Limb (tissue), 2 donors: Measurements from ENCODE around the gene C19orf85.

Experiments used
- DNase-seq, 2 donors: peaks; one replicate each; pipeline ENCODE4 v3.0.0-alpha.2; 2016; ENCODE audit errors: extremely low spot score in 2 of 2

The C19orf85 gene

DNA sequence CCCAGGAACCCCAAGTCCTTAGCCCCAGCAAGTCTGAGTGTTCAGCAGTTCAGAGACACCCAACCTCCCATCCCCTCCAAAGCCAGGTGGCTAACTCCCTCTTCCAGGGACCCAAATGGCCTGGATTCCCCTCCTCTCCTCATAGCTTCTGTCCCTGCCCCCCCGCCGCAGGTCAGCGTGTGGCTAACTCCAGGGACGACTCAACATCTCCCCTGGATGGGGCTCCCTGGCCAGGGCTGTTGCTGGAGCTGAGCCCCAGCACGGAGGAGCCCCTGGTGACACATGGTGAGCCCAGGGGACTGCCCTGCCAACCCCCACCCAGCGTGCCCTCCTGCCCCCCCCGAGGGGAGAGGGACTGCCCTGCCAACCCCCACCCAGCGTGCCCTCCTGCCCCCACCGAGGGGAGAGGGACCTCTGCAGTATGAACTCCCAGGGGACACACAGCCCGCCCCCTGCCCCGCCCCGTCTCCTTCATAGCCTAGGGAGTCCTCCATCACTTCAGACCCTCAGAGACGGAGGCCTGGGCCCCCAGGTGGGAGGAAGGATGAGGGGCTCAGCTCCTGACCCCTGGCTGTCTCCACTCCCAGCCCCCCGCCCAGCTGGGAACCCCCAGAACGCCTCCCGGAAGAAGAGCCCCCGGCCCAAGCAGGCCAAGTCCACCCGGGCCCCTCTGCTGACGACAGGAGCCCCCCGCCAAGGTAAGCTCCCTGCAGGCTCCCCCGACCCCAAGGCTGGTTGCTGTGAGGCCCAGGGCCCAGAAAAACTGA lies 25.3 kb upstream of the C19orf85 start:
- DNase-seq: no peak

- no peak for DNase-seq
Measured at GRCh38 chr19:55488986-55489710, 24.6 kb upstream of the C19orf85 start.

- DNase-seq: peak in 1 of 2 donors; percentile 70
Measured at GRCh38 chr19:55487924-55488687, 23.6 kb upstream of the C19orf85 start, which contains the start of gene SSC5D. Gene SSC5D (plus strand): TSS chr19:55488436. CDS start chr19:55488590, 154 bp downstream.

GRCh38 chr19:55486971-55487923 lies 22.7 kb upstream of the C19orf85 start:
- peak; percentile 80 to 86 for DNase-seq

- peak in 1 of 2 donors; percentile 42 for DNase-seq
Measured at GRCh38 chr19:55486043-55486970, 21.8 kb upstream of the C19orf85 start.

DNA sequence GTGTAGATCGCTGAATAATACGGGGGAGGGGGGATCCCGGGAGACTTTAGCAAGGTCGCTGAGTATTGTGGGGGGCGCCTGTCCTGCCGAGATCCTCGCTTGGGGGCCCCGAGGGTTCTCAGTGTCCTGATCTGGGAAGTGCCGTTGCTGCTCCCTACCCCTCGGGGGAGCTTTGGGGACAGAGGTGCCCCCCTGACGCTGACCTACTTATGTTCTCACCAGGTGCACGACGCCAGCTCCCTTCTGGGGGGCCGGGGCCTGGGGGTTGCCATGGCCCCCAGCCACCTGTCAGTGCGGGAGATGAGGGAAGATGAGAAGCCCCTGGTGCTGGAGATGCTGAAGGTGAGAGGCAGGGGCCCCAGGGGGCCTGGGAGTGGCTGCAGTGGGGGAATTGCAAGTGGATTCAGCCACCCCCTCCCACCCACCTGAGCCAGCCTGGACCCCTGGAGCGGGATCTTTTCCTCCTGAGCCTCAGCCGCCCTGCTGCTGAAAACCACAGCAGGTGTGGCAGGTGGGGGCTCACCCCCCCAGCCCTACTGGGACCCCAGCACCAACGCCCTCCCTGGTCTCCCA lies 21.0 kb upstream of the C19orf85 start:
- DNase-seq: no peak

GRCh38 chr19:55484593-55485438 lies 20.3 kb upstream of the C19orf85 start, which contains the start of gene NAT14:
Gene NAT14 (plus strand): TSS chr19:55485188. CDS start chr19:55485709, 521 bp downstream.
- DNase-seq: peak; percentile 75 to 93

DNA sequence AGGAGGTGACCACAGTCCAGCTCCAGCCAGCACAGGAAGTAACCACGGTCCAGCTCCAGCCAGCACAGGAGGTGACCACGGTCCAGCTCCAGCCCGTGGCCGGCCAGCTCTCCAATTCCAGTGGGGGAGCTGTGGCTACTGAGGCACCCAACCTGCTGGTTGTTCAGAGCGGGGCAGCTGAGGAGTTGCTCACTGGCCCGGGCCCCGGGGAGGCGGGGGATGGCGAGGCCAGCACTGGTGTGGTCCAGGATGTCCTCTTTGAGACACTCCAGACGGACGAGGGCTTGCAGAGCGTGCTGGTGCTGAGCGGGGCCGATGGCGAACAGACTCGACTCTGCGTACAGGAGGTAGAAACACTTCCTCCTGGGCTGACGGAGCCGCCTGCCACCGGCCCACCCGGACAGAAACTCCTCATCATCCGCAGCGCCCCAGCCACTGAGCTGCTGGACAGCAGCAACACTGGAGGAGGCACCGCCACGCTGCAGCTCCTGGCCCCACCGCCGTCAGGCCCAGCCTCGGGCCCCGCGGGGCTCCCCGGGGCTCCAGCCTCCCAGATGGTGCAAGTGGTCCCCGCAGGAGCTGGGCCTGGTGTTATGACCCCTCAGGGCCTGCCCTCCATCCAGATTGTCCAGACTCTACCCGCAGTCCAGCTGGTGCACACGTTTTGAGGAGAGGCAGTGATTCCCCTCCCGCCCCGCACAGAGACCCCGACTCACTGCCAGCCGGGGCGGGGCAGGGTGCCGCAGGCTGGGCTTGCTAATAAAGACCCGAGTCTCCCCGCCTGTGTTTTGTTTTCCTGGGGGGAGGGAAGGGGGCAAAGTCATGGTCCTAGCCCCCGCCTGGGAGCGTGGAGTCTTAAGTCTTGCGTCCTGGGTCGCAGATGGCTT lies 19.4 kb upstream of the C19orf85 start:
- peak in 1 of 2 donors; percentile 32 for DNase-seq

- no peak for DNase-seq
Measured at GRCh38 chr19:55482967-55483705, 18.6 kb upstream of the C19orf85 start.

DNA sequence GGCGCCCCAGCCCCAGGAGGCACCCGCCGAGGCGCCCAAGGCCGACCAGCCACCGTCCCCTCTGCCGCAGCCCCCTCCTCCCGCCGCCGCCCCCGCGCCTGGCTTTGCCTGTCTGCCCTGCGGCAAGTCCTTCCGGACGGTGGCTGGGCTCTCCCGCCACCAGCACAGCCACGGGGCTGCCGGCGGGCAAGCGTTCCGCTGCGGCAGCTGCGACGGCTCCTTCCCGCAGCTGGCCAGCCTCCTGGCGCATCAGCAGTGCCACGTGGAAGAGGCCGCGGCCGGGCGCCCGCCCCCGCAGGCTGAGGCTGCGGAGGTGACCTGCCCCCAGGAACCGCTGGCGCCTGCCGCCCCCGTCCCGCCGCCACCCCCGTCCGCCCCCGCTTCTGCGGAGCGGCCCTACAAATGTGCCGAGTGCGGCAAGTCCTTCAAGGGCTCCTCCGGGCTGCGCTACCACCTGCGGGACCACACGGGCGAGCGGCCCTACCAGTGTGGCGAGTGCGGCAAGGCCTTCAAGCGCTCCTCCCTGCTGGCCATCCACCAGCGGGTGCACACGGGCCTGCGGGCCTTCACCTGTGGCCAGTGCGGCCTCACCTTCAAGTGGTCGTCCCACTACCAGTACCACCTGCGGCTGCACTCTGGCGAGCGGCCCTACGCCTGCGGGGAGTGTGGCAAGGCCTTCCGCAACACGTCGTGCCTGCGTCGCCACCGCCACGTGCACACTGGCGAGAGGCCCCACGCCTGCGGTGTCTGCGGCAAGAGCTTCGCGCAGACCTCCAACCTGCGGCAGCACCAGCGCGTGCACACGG lies 17.8 kb upstream of the C19orf85 start:
- DNase-seq: peak in 1 of 2 donors; percentile 32

DNA sequence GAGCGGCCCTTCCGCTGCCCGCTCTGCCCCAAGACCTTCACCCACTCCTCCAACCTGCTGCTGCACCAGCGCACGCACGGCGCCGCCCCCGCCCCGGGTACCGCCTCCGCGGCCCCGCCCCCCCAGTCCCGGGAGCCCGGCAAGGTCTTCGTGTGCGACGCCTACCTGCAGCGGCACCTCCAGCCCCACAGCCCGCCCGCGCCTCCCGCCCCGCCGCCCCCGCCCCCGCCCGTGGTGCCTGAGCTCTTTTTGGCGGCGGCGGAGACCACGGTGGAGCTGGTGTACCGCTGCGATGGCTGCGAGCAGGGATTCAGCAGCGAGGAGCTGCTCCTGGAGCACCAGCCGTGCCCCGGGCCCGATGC lies 17.2 kb upstream of the C19orf85 start:
- no peak for DNase-seq

- DNase-seq: no peak
Measured at GRCh38 chr19:55481148-55481793, 16.7 kb upstream of the C19orf85 start.

- no peak for DNase-seq
Measured at GRCh38 chr19:55479451-55480230, 15.1 kb upstream of the C19orf85 start.

DNA sequence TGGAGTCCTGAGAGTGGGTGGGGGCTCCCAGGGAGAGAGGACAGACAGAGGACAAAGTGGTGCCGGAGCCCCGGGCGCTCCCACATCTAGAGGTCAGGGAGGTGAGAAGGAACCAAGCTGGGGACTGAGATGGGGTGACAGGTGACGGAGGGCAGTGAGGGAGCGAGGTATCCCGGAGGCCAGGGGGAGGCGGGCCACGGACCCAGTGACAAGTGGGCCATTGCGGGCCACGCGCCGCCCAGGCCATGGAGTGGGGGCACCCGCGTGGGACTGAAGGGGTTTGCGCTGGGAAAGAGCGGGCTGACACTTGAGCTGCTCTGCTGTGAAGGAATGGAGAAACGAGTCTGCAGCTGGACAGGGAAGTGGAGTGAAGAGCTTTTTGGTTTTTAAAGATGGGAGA lies 14.5 kb upstream of the C19orf85 start:
- no peak for DNase-seq

GRCh38 chr19:55478364-55478763 lies 13.8 kb upstream of the C19orf85 start:
- DNase-seq: no peak
